ENCODE measurements around the gene SCAMP1.
"Not testable (repeated sequence)": the region's sequence is repeated elsewhere in the genome, so short reads cannot be mapped to it uniquely, and the experiment has no call there.

SCAMP1 gene

DNA sequence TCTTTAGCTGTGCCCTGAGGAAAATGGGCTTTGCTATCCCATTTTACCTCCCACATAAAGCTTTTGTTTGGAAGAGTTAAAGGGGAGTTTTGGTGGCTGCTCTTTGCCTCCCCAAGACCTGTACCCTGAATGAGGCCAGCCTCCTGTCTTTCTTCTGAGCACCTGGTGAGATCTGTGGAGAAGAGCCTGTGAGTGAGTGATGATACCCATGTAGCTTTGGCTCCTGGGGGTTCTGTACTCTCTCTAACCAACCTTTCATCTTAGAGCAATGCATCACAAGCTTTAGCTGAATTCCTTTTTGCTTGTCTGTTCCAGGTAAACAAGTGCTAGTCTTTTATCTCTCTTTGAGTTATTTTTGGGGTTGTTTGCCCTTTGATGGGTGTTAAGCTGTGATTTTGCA, 73.6 kb downstream of the SCAMP1 start:
- no peak for DNase-seq

GRCh38 chr5:78447775-78448424, 87.5 kb downstream of the SCAMP1 start:
- DNase-seq = no peak

DNA sequence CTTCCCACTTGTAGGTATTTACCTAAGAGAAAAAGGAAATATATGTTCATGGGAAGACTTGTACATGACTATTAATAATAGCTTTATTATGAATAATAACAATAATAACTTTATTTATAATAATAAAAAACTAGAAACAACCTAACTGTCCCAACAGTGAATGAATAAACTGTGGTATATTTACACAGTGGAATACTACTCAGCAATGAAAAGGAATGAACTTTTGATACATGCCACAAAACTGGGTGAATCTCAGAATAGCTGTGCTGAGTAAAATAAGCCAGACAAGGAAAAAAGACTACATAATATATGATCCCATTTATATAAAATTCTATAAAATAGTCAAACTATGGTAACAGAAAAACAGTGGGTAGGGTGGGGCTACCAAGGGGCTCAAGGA, 88.7 kb downstream of the SCAMP1 start:
- no peak for DNase-seq

- not testable (repeated sequence) for DNase-seq
These were observed 97.1 kb downstream of the SCAMP1 start for GRCh38 chr5:78457507-78457906.

- DNase-seq = no peak
These were observed 98.4 kb downstream of the SCAMP1 start for GRCh38 chr5:78458843-78459242.

DNA sequence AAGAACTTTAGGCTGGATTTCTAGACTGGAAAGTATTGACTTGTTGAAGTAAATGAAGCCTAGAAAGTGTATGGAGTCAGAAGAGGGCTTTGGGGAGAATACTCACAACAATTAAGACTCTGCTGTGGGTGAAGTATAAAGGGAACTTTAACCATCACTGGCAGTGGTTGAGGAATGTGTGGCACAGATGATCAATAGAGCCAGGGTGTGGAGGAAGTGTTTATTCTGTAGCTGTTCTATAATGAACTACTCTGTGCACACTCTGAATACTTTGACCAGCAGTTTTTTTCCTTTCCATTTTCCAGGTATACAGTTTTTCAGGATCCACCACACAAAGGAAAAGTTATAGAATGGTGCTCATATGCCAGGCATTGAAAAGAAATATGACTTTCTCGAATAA, 106.7 kb downstream of the SCAMP1 start:
- no peak for DNase-seq

GRCh38 chr5:78467752-78468357, 107.4 kb downstream of the SCAMP1 start:
- DNase-seq = no peak

GRCh38 chr5:78471896-78472295, 111.5 kb downstream of the SCAMP1 start:
- DNase-seq = no peak

DNA sequence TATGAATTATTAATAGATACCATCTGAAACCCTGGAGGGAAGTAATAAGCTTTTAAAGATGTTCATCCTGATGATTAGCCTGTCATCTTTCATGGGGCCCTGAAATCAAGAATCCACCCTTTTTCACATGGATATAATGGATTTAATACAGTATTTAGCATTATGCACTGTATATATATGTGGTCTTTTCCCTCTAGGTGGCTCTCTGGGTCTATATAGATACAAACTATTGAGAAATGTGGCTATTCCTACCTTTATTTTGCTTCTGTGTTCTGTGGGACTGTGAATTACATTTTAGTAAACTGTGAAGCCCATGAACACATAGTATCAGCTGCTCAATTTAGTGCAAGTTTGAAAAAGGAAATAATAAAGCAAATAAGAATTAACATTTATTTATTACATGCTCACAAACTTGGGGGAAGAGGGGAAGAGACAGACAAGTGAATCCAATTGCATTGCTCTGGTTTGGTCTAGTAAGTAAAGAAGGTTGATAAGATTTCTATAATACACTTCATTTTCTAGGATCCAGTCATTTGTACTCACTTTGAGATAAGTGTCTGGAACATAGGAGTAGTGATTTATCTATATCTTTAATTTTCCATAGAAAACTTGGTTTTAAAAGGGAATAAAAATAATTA, 112.2 kb downstream of the SCAMP1 start:
- DNase-seq = no peak

DNA sequence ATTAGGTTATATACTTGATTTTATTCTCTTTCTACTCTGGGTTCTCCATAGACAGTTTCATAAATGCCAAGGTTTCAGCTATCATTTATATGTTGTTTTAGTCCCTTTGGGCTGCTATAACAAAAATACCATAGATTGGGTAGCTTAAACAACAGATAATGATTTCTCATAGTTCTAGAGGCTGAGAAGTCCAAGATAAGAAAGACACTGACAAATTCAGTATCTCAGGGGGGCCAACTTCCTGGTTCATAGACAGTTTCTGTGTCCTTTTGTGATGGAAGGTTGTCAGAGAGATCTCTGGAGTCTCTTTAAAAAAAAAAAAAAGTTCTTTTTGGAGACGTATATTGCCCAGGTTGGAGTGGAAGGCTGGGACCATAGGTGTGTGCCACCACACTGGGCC, 113.3 kb downstream of the SCAMP1 start:
- DNase-seq = no peak

DNA sequence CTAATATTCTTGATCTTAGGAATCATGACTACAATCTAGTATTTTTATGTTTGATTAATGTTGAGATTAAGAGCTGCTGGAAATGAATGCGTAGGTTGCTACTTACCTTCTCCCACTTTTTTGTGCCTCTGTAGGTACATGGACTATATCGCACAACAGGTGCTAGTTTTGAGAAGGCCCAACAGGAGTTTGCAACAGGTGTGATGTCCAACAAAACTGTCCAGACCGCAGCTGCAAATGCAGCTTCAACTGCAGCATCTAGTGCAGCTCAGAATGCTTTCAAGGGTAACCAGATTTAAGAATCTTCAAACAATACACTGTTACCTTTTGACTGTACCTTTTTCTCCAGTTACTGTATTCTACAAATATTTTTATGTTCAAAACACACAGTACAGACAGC, 115.0 kb downstream of the SCAMP1 start:
- no peak for DNase-seq

GRCh38 chr5:78476795-78477194, 116.4 kb downstream of the SCAMP1 start:
- no peak for DNase-seq

- no peak for DNase-seq
These were observed 122.5 kb downstream of the SCAMP1 start for GRCh38 chr5:78482948-78483347.

- DNase-seq = no peak
These were observed 123.5 kb downstream of the SCAMP1 start for GRCh38 chr5:78483809-78484521.

GRCh38 chr5:78486218-78486617, 125.8 kb downstream of the SCAMP1 start:
- DNase-seq = no peak

- no peak for DNase-seq
These were observed 127.4 kb downstream of the SCAMP1 start for GRCh38 chr5:78487846-78488245.

- no peak for DNase-seq
These were observed 130.5 kb downstream of the SCAMP1 start for GRCh38 chr5:78490709-78491485.

GRCh38 chr5:78492224-78492623, 131.8 kb downstream of the SCAMP1 start:
- no peak for DNase-seq

GRCh38 chr5:78492650-78493049, 132.2 kb downstream of the SCAMP1 start:
- no peak for DNase-seq

GRCh38 chr5:78495800-78496199, 135.4 kb downstream of the SCAMP1 start:
- DNase-seq = no peak

- no peak for DNase-seq
These were observed 136.0 kb downstream of the SCAMP1 start for GRCh38 chr5:78496373-78496772.

DNA sequence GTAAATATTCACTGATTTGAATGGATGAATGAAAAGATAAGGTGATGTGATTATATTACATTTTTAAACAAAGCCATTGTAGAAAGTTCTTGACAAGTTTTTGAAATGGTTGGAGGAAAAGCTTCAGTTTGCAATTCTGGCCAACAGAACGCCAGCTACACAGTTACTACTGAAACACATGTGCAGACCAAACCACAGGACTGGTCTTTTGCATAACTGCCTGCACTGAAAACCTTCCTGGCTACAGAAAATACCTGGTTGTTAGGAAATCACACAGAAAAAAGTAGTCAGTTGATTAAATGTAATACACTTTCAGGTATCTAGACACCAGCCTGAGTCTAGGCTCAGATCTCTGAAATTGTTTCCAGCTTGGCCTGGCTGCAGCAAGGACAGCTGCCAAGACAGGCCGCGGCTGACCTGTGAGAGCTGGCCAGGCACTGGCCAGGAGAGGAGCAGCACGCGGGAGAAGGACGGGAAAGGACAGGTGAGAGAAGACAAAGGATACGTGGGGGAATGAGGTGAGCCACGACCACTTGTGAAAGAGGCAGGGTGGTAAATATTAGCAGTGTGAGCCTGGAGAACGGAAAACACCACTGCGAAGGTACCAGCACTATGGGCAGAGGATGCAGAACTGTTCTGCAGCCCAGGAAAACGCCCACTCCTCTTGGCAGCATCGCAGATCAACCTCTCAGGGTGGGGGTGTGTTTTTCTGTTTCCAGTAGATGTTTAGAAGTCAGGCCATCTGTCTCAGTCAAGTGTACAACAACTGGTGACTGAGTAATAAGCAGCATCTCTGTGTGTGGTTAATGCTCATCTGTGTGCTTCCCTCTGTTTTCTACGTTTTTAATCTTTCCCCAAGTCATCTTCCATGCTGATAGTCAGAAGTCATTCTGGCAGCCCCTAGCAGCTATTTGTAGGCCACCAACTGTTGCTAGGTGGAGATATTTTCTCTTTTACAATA, 137.4 kb downstream of the SCAMP1 start:
- no peak for DNase-seq

Data from T1000 (cell line).